ENCODE data around the gene PTGES3.
"Not testable (repeated sequence)": the region's sequence is repeated elsewhere in the genome, so short reads cannot be mapped to it uniquely, and the experiment has no call there.

PTGES3 gene

GRCh38 chr12:56709759-56710376, 21.8 kb upstream of the PTGES3 start:
- DNase-seq (ENCODE audit: low read depth in 3 of 3), result no peak

GRCh38 chr12:56704522-56704921, 16.4 kb upstream of the PTGES3 start:
- not testable (repeated sequence) for DNase-seq (ENCODE audit: low read depth in 3 of 3)

- DNase-seq (ENCODE audit: low read depth in 3 of 3), result no peak
Measured at GRCh38 chr12:56699020-56699661, 11.1 kb upstream of the PTGES3 start.

GRCh38 chr12:56695327-56696101, 7.4 kb upstream of the PTGES3 start:
- no peak for DNase-seq (ENCODE audit: low read depth in 3 of 3)

GRCh38 chr12:56694161-56694560, 6.1 kb upstream of the PTGES3 start:
- DNase-seq (ENCODE audit: low read depth in 3 of 3), result no peak

GRCh38 chr12:56688846-56689109, 694 bp upstream of the PTGES3 start:
- DNase-seq (ENCODE audit: low read depth in 3 of 3), result no peak

- peak in 1 of 3 experiments; percentile 43 for DNase-seq (ENCODE audit: low read depth in 3 of 3)
Measured at GRCh38 chr12:56687223-56688128, 608 bp downstream of the PTGES3 start.

GRCh38 chr12:56684745-56685359, 3.2 kb downstream of the PTGES3 start:
- no peak for DNase-seq (ENCODE audit: low read depth in 3 of 3)

GRCh38 chr12:56682323-56682722, 5.8 kb downstream of the PTGES3 start:
- DNase-seq (ENCODE audit: low read depth in 3 of 3), result no peak

- no peak for DNase-seq (ENCODE audit: low read depth in 3 of 3)
Measured at GRCh38 chr12:56679883-56680575, 8.1 kb downstream of the PTGES3 start.

GRCh38 chr12:56678852-56679251, 9.2 kb downstream of the PTGES3 start:
- no peak for DNase-seq (ENCODE audit: low read depth in 3 of 3)

- no peak for DNase-seq (ENCODE audit: low read depth in 3 of 3)
Measured at GRCh38 chr12:56677680-56678079, 10.4 kb downstream of the PTGES3 start.

GRCh38 chr12:56676851-56677580, 11.1 kb downstream of the PTGES3 start:
- no peak for DNase-seq (ENCODE audit: low read depth in 3 of 3)

GRCh38 chr12:56671608-56672007, 16.5 kb downstream of the PTGES3 start:
- no peak for DNase-seq (ENCODE audit: low read depth in 3 of 3)

GRCh38 chr12:56670836-56671235, 17.2 kb downstream of the PTGES3 start:
- no peak for DNase-seq (ENCODE audit: low read depth in 3 of 3)

- DNase-seq (ENCODE audit: low read depth in 3 of 3), result no peak
Measured at GRCh38 chr12:56668197-56668457, 20.0 kb downstream of the PTGES3 start.

- DNase-seq (ENCODE audit: low read depth in 3 of 3), result no peak
Measured at GRCh38 chr12:56661979-56662638, 26.0 kb downstream of the PTGES3 start.

GRCh38 chr12:56661560-56661959, 26.5 kb downstream of the PTGES3 start:
- DNase-seq (ENCODE audit: low read depth in 3 of 3), result no peak

- no peak for DNase-seq (ENCODE audit: low read depth in 3 of 3)
Measured at GRCh38 chr12:56658921-56659320, 29.2 kb downstream of the PTGES3 start.

All from stimulated activated CD4-positive, alpha-beta T cell treated with anti-CD3 and anti-CD28 coated beads, TNF-alpha, amount 100 ng/mL, for 24 hours (primary cell).